Panc1 (cell line): ENCODE measurements around the gene HEYL. TPM values are rescaled to one million over a fixed set of nuclear protein-coding genes. Genes with fewer than 3 reads are reported as not detected.

Source experiments
- ATAC-seq: fragments of 200-7000 bp; cut with Tn5 transposase; 2 replicates; pipeline ENCODE4 v1.9.1; 2020; ENCODE audit warnings: mild to moderate bottlenecking, moderate library complexity
- BruUV-seq: library from RNA; stranded (reverse); fragments of 400-500 nt; replicated peaks from 2 replicates; lab custom pipeline; 2021; lab: Mats Ljungman, UMichigan
- CTCF ChIA-PET: fragments of 300-600 bp; sonication (Branson Sonifier 250); formaldehyde crosslinking; loops from one replicate; lab custom pipeline; 2022; ENCODE audit warnings: antibody characterized with exemption; lab: Charles Lee
- POLR2A ChIA-PET: fragments of 300-600 bp; sonication (Branson Sonifier 250); formaldehyde crosslinking; loops from one replicate; lab custom pipeline; 2022; ENCODE audit warnings: antibody characterized with exemption; lab: Charles Lee
- DNase-seq: peaks from one replicate; pipeline ENCODE4 v3.0.0-alpha.2; 2010; ENCODE audit warnings: low read depth, low spot score
- H3K27ac ChIP-seq: 2 replicates; pipeline ENCODE4 v1.5.1; 2011; ENCODE audit warnings: mild to moderate bottlenecking, low read length, inconsistent platforms
- H3K27me3 ChIP-seq: fragments of 200-500 bp; sonication (Bioruptor generic); 2 replicates; pipeline ENCODE4 v1.6.0; 2014; ENCODE audit warnings: low read length, inconsistent platforms; ENCODE audit not compliant: control insufficient read depth, insufficient read depth
- H3K36me3 ChIP-seq: fragments of 200-500 bp; sonication (Bioruptor generic); 2 replicates; pipeline ENCODE4 v1.5.1; 2014; ENCODE audit warnings: inconsistent platforms, mild to moderate bottlenecking, low read length, moderate library complexity; ENCODE audit not compliant: control insufficient read depth, insufficient read depth
- H3K4me1 ChIP-seq: 2 replicates; pipeline ENCODE4 v1.5.1; 2011; ENCODE audit warnings: inconsistent platforms, mild to moderate bottlenecking, low read length, moderate library complexity; ENCODE audit not compliant: control insufficient read depth, insufficient read depth
- H3K4me3 ChIP-seq, 2 experiments: 2 replicates each; pipeline ENCODE4 v1.5.1; 2011 to 2012; ENCODE audit warnings: low read depth in 2 of 2, low read length in 2 of 2, mild to moderate bottlenecking in 2 of 2, inconsistent platforms in 1 of 2, moderate library complexity in 1 of 2
- H3K9me3 ChIP-seq: fragments of 200-500 bp; sonication (Bioruptor generic); 2 replicates; pipeline ENCODE4 v1.5.1; 2014; ENCODE audit warnings: low read depth, mild to moderate bottlenecking, inconsistent platforms, low read length, moderate library complexity; ENCODE audit not compliant: control insufficient read depth, insufficient read depth
- POLR2AphosphoS5 ChIP-seq: IDR thresholded peaks from 2 replicates; pipeline ENCODE4 v1.6.1; 2012; ENCODE audit warnings: mild to moderate bottlenecking, low read depth, low read length, moderate library complexity
- REST ChIP-seq, 2 experiments: IDR thresholded peaks; 2 replicates each; pipeline ENCODE4 v1.6.1; 2011 to 2012; ENCODE audit warnings: low read depth in 2 of 2, control low read depth in 1 of 2, low read length in 1 of 2, mild to moderate bottlenecking in 1 of 2, moderate library complexity in 1 of 2; ENCODE audit not compliant: insufficient read depth in 1 of 2
- SIN3A ChIP-seq: IDR thresholded peaks from 2 replicates; pipeline ENCODE4 v1.6.1; 2012; ENCODE audit warnings: low read depth, mild to moderate bottlenecking, low read length, moderate library complexity, borderline replicate concordance; ENCODE audit not compliant: insufficient read depth
- TCF7L2 ChIP-seq: IDR thresholded peaks from 2 replicates; pipeline ENCODE4 v1.6.1; 2011; ENCODE audit warnings: mild to moderate bottlenecking, low read depth, low read length, inconsistent platforms
- in situ Hi-C: cut with HindIII; loops from 2 replicates; pipeline ENCODE4 v1.10.0; 2016; ENCODE audit warnings: low sequenced_read_pairs, low pct_unique_long_range_greater_than_20kb
- intact Hi-C: fragments of 100-400 bp; cut with micrococcal nuclease; formaldehyde crosslinking; loops from one replicate; pipeline ENCODE4 v1.10.0; 2022; ENCODE audit not compliant: unreplicated experiment
- total RNA-seq: library from RNA; stranded (reverse); gene quantifications from one replicate; pipeline ENCODE4 v1.2.1, GENCODE V29; 2021; ENCODE audit not compliant: unreplicated experiment
- TF ChIP-seq, protein P1 (sequence below): fragments of 450-650 bp; IDR thresholded peaks from 2 replicates; pipeline ENCODE4 v1.5.1; 2017; ENCODE audit warnings: mild to moderate bottlenecking

HEYL gene
- total RNA-seq, 1 experiment from 2014 or later: 2.3 TPM

DNA sequence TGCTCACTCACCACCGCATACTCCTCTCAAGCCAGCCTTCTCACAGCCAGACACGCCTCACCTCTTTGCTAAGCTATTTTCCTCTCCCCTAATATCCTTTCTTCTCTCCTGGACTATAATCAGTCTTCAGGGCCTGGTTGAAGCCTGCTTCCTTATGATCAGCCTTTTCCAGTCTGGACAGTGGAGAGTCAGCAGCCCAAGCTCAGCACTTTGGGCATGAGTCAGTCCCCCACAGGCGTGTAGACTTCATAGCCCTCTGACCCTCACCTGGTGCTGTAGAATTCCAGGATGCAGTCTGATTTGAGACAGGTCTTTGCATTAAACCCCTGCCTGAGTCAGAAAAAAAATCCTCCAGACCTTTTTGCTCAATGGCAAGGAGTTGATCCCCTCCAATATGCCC lies 49.3 kb upstream of the HEYL start:
- in situ Hi-C loops (no loop called here), intact Hi-C loops (no loop called here)
- ATAC-seq: no peak
- no peak for TF ChIP-seq POLR2AphosphoS5
- no peak for TF ChIP-seq SIN3A
- no peak for TF ChIP-seq REST (IDR thresholded peaks at IDR 0.05; ENCODE audit: insufficient read depth in 1 of 2, low read depth in 2 of 2, low read length in 1 of 2)
- TF ChIP-seq TCF7L2: no peak
- ChIA-PET POLR2A (no interaction called here), CTCF (interaction anchor here (0.5 to 0.6 kb wide), 2 partner anchors 13 to 14 kb away, joined by 3 read pairs; no protein-coding TSS in a partner anchor)
- Histone ChIP-seq H3K27ac (no peak overlapping the region), H3K9me3 (no peaks in the 10 kb centered on the region), H3K4me1 (peaks cover 3% of the 10 kb centered on the region; the same call in 1 of the 2 replicates), H3K4me3 (no peak overlapping the region), H3K36me3 (no peaks in the 10 kb centered on the region), H3K27me3 (peaks cover 10% of the 10 kb centered on the region)
- no peak for DNase-seq
- BruUV-seq: no TSS peak

- in situ Hi-C loops: no loop called here
- Histone ChIP-seq H3K9me3 (no peaks in the 10 kb centered on the region), H3K36me3 (no peaks in the 10 kb centered on the region), H3K27me3 (peaks cover 4% of the 10 kb centered on the region; the same call in 1 of the 2 replicates), H3K4me3 (no peak overlapping the region), H3K4me1 (peaks cover 3% of the 10 kb centered on the region; the same call in 1 of the 2 replicates), H3K27ac (no peak overlapping the region)
- TF ChIP-seq, protein P1, sequence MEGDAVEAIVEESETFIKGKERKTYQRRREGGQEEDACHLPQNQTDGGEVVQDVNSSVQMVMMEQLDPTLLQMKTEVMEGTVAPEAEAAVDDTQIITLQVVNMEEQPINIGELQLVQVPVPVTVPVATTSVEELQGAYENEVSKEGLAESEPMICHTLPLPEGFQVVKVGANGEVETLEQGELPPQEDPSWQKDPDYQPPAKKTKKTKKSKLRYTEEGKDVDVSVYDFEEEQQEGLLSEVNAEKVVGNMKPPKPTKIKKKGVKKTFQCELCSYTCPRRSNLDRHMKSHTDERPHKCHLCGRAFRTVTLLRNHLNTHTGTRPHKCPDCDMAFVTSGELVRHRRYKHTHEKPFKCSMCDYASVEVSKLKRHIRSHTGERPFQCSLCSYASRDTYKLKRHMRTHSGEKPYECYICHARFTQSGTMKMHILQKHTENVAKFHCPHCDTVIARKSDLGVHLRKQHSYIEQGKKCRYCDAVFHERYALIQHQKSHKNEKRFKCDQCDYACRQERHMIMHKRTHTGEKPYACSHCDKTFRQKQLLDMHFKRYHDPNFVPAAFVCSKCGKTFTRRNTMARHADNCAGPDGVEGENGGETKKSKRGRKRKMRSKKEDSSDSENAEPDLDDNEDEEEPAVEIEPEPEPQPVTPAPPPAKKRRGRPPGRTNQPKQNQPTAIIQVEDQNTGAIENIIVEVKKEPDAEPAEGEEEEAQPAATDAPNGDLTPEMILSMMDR: no peak
- TF ChIP-seq REST (IDR thresholded peaks at IDR 0.05; ENCODE audit: insufficient read depth in 1 of 2, low read depth in 2 of 2, low read length in 1 of 2) (no peak), TCF7L2 (no peak), SIN3A (no peak), POLR2AphosphoS5 (no peak)
- ChIA-PET CTCF (interaction anchor here (1.3 kb wide), 1 partner anchor 29 kb away, joined by 3 read pairs; no protein-coding TSS in a partner anchor), POLR2A (no interaction called here)
- ATAC-seq (no peak), DNase-seq (no peak)
- intact Hi-C loops: no loop called here
- no TSS peak for BruUV-seq
These were observed 47.8 kb upstream of the HEYL start for GRCh38 chr1:39687243-39687642.
